GM21390 (cell line): Measurements from ENCODE around the gene NAP1L1.

Experiments used
- ATAC-seq: cut with Tn5 transposase; IDR thresholded peaks from one replicate; pipeline ENCODE4 v1.9.1; 2021; ENCODE audit not compliant: unreplicated experiment

NAP1L1 gene

DNA sequence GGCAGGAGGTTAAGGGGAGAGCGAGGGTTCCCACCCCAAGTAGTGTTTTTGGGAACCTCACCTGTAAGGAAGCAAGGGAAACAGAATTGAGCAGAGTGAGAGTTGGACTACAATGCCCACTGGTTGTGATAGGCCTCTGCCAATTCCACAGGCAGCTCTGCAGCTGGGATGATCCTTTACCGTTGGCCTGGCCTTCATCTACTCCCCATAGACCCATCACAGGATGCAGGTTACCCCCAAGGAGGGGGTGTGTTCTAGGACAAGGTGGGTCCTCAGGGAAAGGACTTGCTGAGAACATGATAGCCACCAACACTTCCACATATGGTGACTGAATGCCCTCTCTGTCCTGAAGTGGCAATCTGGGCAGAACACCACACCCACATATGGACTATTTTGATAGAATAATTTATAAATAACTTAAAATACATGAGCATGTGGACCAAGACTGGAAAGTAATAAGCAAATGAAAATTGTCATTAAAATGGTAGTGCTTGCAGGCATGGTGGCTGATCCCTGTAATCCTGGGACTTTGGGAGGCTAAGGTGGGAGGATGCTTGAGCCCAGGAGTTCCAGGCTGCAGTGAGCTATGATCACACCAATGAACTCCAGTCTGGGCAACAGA lies 61.3 kb downstream of the NAP1L1 start:
- ATAC-seq, result no peak

DNA sequence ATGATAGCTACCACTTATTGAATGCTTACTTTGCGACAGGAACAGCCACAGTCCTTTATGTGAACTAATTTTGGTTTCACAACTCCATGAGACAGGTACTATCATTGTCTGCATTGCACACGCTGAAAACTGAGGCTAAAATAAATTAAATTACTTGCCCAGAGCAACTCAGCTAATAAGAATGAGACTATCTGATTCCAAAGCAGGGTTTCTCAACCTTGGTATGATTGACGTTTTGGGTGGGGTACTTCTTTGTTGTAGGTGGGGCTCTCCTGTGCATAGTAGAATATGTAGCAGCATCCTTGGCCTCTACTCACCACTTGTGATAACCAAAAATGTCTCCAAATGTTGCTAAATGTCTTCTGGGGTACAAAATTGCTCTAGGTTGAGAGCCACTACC lies 62.0 kb downstream of the NAP1L1 start:
- ATAC-seq, result no peak

DNA sequence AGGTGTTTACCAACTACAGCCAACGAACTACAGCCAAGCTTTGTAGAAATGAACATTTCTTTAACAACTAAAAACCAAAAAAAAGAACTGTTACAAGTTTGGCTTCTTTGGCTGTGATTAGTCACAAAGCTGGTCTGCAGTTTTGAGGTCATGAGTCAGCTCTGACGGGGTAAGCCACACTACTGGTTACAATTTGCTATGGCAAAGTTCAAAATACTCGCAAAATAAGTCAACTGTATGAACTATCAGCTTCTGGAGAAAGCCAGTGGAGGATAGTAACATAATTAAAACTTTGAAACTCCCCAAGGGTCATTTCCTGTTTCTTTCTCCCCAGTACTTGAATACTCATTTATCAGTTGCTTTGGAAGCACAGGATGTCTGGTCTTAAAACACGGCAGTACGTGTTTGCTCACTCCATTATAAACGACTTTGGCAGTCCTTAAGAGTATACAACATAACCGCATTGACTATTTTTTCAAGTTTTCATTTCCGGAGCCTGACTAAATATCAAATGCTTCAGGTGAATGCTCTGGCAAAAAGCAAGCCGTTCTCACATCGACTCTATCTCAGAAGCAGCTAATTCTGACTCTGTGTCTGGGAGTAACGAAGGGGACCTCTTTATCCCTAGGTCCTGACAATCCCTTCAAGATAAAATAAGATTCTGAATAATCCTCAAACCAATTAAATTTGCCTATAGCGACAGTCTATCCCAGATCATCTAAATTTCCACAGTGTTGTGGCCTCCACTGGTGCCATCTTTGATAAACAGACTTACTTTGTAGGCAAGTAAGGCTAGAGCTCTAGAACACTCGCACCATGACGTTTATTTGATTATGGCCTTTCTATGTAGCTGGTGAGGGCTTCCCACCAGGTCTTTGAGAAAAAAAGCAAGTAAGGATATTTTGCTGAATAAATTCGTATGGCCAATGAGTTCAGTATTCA lies 63.5 kb downstream of the NAP1L1 start:
- ATAC-seq, result peak; percentile 33

DNA sequence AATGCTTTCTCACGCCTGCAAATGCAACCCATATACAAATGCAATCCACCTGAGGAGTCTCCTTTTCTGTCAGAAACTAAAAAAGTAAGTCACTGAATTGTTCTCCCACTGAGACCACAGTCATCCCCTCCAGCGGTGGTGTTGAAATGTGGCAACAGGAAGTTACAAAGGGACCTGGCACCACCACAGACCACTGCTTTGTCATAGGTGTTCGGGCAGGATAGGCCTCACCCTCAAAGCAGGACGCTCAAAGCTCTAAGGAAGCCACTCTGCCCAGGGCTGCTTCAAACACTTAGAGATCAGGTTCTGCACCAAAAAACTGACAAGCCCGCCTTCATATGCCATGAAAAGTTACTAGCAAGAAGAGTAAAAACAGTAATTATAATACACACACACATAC lies 64.2 kb downstream of the NAP1L1 start:
- peak; percentile 61 for ATAC-seq

DNA sequence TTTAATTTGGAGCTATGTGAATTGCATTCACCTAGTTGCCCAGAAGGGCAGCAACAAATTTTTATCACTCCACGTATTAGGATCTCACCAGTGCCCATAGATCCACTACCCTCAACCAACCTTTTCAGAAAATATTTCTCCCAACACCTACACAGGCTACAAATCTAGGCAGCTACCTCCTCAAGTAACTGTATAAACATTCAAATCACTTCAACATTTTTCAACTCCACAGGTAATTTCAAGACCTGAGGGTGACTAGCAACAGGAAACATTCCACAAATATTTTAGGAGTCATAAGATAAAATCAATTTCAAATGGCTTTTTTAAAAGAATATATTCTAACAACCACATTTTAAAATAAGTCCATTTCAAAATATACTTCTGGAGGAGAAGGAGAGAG lies 65.8 kb downstream of the NAP1L1 start:
- ATAC-seq, result no peak

DNA sequence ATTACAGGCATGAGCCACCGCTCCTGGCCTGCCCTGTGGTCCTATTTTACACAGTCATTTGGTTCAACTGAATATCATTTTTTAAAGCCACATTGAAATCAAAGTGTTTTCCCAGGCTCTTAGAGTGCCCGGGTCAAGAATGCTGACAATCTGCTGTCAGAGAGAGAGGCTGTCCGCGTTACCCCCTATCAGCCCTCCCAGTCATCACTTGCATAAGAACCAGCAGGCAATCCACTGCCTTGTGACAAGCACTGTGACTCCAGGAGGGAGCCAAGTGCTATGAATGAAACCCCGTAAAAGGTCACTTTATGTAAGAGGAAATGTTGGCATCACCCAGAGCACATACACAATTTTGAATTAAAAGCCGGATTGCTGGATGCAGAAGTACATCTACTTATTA lies 66.4 kb downstream of the NAP1L1 start:
- no peak for ATAC-seq

DNA sequence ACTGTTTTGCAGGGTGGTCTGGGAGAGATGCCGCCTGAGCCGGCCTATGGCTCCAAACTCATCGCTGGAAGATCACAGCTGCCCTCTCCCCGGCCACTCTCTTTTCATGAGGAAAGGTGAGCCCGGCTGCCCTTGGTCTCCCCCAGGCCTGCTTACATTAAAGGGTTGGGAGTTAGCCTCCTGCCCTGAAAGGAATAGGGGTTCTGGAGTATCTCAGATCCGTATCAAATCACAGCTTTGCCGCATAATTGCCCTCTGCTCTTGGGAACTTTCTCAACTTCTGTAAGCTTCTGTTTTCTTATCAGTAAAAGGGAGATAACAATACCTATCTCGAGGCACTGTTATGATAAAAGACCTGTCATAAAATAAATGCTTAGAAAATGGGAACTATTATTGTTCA lies 70.5 kb downstream of the NAP1L1 start:
- no peak for ATAC-seq

DNA sequence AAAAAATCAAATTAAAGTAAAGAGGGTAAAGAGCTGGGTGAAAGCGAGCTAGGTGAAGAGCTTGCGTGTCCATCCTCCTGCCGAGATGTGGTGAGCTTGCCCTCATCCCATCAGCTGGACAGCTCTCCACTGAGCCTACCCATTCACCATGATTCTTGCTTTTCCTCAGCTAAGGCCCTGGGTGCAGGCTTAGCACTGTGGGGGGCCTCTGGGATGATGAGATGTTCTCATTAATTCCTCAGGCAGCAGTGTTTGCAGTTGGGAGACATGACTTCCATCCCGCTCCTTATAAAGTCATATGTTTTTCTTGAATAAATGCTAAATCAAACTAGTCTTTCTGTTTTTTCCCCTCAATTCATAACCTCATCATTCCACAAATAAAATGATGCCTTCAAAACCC lies 70.9 kb downstream of the NAP1L1 start:
- ATAC-seq, result no peak

DNA sequence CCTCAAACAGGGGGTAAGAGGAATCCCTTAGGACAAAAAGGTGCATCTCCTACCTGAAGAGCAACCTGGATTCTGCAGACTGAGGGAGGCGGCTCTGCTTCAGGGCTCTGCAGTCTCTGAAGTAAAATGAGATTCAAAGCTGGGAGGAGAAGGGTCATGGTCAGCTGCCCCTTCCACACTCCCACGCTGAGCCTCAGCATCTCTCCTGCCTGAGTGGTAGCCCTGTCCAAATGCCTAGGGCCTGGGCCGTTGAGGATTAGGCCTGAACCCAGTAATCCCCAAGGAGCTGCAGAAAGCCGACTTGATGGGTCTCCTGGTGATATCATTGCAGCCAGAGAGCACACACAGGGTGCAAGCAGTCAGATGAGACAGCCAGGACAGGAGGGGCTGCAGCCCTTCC lies 71.8 kb downstream of the NAP1L1 start:
- no peak for ATAC-seq

DNA sequence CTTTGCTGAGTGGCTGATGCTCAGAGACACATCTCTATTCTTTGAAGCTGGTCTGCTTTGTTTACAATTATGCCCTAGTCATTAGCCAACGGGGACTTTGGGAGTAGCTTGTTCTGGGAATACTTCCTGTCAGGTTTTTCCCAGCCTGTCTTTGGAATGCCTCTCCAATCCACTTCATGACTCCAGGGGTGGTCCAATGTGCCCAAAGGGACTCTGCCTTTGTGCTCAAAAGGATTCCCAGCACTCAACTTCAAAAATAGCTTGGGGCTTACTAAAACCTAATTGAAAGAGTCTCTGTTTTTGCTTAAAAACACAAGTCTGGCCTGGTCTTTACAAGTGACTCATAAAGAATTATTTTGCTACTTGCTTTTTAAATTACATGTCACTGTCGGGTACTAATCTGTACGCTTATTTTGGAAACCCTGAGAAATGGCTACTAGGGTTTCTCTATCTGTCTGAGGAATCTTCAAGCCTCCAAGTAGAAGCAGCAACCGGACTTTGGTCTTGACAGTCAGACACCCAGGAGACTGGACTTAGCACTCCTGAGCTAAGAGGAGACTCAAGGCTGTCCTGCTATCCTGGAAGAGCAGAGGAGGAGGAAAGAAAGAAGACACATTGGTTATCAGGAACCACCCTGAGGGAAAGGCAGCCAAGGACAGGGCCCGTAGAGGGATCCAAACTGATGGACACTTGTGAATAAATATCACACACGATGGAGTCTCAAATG lies 73.6 kb downstream of the NAP1L1 start:
- ATAC-seq, result no peak

DNA sequence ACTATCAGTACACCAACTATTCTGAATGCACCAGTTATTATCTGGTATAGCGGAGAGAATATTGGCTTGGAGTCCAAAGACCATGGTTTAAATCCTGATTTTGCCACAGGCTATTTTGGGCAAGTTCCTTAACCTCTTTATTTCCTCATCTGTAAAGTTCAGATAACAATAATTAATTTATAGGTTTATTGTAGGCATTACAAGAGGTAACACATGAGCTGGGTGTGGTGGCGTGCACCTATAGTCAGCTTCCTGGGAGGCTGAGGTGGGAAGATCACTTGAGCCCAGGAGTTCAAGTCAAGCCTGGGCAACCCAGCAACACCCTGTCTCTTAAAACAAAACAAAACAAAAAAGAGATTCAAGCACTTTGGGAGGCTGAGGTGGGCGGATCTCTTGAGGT lies 76.1 kb downstream of the NAP1L1 start:
- no peak for ATAC-seq

DNA sequence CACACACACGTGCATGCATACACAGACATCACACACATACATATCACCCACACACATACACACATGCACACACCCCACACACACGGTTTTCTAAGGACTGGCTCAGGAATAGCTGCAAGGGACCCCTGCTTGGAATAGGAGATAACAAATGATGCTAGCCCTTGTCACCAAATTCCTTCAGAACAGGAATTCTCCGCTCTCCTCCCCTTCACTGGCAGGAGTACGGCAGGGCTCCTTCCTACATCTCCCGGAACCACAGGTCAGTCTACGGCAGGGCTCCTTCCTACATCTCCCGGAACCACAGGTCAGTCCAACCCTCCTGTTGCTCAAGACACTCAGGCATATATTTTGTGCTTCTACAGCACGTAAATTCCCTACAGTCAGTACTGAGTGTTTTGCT lies 76.8 kb downstream of the NAP1L1 start:
- ATAC-seq, result no peak

DNA sequence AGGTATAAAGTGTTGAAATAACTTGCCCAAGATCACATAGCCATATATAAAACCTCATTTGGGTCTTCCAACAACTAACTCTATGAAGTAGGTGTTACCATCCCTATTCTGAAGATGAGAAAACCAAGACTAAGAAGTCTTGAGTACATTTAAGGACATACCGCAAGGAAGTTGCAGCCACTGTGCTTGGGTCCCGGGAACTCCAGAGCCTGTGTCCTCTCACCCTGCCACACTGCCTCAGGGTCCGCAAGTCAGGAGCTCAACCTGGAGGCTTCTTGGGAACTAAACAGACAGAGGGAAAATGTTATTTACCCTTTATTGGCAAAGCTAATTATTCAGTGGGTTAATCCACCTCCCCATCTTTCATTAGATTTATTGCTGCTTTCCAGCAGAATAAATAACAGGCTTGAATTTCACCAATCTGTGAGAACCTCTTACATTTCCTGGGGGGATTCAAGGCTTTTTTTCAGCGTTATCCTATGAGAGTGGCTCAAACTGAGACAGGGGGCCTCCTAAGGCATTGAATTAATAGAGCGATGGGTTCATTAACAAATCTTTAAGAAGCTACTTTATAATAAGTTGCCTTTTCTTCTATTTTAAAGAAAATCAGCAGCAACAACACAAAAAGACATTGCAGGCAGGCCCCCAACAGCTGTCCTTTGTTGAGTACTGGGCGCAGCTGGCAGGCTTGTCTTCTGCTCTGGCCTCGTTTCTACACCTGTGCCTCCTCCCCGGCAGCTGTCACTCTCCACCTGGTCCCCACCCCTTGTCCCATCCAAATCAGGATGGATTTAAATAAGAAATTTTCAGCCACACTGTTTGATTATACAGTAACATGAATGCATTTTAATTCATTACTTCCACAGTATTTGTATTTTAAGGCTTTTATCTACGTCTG lies 78.2 kb downstream of the NAP1L1 start:
- no peak for ATAC-seq

DNA sequence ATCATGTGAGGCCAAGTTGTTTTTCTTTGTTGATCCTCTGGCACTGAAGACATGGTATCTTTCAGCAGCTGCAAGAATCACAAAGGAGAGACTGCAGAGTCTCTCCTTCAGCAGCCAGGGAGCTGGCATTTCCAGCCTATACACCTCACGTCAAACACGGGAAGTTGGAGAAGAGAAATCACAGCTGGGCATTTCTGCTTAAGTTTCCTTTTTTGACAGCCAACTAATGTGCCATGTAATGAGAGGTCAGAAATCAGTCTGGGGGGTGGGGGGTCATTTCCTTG lies 81.2 kb downstream of the NAP1L1 start:
- no peak for ATAC-seq

DNA sequence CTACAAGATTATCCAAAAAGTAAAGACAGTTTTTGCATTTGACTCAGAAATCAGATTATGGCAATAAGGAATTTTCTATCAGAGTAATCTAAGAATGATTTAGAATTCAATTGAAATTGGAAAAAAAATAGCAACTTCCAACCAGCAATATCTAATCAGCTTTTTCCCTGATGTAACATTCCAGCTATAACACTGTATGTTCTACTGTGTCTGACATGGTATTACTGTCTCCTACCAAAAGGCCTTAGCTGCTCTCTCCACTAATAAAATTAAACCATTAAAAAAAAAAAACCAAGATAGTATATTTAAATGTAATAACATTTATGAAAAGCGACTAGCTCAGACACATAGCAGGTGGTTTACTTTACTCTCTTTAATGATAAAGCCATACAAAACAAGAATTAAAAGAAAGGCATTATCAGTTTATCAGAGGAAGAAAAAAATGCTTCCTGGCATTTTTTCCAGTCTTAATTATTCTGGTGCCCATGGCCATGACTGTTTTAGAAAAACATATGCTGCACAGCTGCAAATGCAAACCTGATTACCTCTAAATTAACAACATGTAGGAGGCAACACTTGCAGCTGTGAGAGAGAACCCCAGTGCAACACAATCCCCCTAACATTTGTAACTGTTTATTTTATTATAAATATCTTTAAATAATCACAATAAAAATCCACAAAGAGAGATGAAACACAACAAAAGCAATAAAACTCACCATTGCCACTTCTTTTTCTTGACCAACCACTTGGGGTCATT lies 81.7 kb downstream of the NAP1L1 start:
- ATAC-seq, result no peak

DNA sequence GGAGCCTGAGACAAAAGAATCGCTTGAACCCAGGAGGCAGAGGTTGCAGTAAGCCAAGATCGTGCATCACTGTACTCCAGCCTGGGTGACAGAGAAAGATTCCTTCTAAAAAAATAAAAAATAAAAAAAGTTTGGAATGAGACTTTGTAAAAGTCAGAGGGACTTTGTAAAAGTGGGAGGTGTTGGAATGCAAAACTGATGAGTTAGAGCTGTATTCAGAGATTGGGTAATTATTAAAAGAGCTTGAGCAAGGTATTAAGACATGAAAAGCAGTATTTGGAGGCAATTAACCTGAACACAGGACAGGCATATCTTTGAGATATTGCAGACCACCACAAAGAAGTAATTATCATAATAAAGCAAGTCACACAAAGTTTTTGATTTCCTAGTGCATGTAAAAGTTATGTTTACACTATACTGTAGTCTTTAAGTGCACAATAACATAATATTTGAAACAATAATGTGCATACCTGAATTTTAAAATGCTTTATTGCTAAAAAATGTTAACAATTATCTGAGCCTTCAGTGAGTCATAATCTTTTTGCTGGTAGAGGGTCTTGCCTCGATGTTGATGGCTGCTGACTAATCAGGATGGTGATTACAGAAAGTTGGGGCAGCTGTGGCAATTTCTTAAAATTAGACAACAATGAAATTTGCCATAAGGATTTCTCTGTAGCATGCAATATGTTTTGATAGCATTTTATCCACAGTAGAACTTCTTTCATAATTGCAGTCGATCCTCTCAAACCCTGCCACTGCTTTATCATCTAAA lies 86.0 kb downstream of the NAP1L1 start:
- ATAC-seq, result no peak

DNA sequence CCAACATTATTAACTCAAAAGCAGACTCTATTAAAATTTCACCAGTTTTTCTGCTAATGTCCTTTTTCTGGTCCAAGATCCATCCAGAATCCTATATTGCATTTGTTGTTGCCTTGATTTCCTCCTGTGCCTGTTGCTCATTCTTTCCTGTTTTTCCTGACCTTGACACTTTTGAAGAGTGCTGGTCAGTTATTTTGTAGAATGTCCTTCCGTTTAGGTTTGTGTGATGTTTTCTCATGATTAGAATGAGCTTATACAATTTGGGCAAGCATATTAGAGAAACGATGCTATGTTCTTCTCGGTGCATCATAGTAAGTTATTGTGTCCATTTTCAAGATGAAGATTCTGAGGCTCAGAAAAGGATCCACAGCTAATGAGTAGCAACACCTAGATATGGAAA lies 86.8 kb downstream of the NAP1L1 start:
- no peak for ATAC-seq

DNA sequence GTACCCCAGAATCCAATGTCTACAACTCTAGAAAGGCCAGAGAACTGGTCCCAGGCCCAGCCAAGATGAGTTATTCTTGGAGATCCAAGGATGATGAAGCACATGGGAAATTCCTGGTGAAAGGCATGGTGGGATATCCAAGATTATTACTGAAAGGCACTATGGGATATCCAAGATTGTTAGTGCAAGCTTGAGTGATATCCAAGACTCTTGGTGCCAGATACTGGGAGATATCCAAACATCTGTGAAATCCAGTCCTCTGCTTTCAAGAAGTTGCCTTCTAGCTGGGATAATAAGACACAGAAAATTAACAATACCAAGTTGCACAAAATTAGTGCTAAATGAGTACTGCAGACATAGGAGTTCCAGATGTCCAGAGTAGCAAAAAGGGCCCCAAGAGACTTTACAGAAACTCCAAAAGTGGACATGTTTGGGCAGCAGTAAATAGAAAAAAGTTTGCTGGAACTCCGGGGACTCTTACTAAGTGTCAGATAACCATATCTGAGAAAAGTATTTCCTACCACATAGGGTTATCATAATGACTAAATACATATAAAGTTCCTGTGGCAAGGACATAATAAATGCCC lies 87.5 kb downstream of the NAP1L1 start:
- ATAC-seq, result no peak

DNA sequence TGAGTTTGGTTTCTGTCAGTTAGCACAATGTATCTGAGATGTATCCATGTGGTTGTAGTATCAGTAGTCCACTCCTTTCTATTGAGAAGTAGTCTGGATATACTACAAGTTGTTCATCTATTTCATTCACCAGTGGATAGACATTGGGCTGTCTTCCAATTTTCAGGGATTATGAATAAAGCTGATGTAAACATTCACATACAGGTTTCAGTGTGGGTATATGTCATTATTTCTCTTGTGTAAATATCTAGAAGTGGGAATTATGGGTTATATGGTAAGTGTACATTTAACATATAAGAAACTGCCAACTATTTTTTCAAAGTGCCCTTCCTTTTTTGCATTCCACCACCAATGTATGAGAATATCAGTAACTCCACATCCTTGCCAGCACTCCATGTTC lies 88.8 kb downstream of the NAP1L1 start:
- ATAC-seq, result no peak
